Activated CD4-positive, alpha-beta memory T cell treated with anti-CD3 and anti-CD28 coated beads, Interleukin-2, amount 10 ng/mL, durations not matched to agents 7 days and 5 days (primary cell): ENCODE data around the gene DPP6. TPM values are rescaled to one million over a fixed set of nuclear protein-coding genes. Genes with fewer than 3 reads are reported as not detected.

Experiments used
- CTCF ChIA-PET: fragments of 350-600 bp; sonication (Branson Sonifier 250); formaldehyde crosslinking; loops from one replicate; lab custom pipeline; 2021; ENCODE audit warnings: antibody characterized with exemption, inconsistent platforms; lab: Charles Lee
- POLR2A ChIA-PET: fragments of 350-600 bp; sonication (Branson Sonifier 250); formaldehyde crosslinking; loops from one replicate; lab custom pipeline; 2021; ENCODE audit warnings: antibody characterized with exemption; lab: Charles Lee
- DNase-seq: peaks from one replicate; pipeline ENCODE4 v3.0.0-alpha.2; 2020
- H3K27ac Mint-ChIP-seq: one replicate; pipeline ENCODE4 v1.8.0; 2021; ENCODE audit warnings: mild to moderate bottlenecking, mixed read lengths
- H3K27me3 Mint-ChIP-seq: one replicate; pipeline ENCODE4 v1.8.0; 2021; ENCODE audit warnings: mixed read lengths
- H3K36me3 Mint-ChIP-seq: one replicate; pipeline ENCODE4 v1.8.0; 2021; ENCODE audit warnings: low read depth, mixed read lengths
- H3K4me1 Mint-ChIP-seq: one replicate; pipeline ENCODE4 v1.8.0; 2021; ENCODE audit warnings: mixed read lengths
- H3K4me3 Mint-ChIP-seq: one replicate; pipeline ENCODE4 v1.8.0; 2021; ENCODE audit warnings: mild to moderate bottlenecking, mixed read lengths
- H3K9me3 Mint-ChIP-seq: one replicate; pipeline ENCODE4 v1.8.0; 2021; ENCODE audit warnings: mixed read lengths
- total RNA-seq, 2 experiments: library from RNA; stranded (reverse); gene quantifications; one replicate each; pipeline ENCODE4 v1.2.3, GENCODE V29; 2021

The DPP6 gene
- total RNA-seq, 2 experiments from 2014 or later: not detected

DNA sequence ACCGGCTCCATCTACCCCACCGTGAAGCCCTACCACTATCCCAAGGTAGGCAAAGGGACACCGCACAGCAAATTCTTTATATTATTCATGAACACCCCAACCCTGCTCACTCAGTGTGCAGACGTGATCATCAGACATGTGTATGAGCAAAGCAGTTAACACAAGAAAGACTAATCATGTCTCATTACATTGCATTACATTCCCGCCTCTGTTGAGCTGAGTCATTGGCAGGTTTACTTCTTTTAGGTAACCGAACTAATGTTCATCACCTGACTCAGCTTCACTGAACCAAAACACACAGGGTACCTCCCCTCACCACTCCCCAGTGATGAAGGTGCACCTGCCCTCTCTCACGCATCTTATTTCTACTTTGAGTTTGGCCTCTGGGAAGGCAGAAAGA, 717.3 kb downstream of the DPP6 start:
- Mint-ChIP-seq H3K4me3 (no peak overlapping the region), H3K9me3 (no peaks in the 10 kb centered on the region), H3K27me3 (no peaks in the 10 kb centered on the region), H3K4me1 (no peaks in the 10 kb centered on the region), H3K36me3 (no peaks in the 10 kb centered on the region), H3K27ac (no peak overlapping the region)
- DNase-seq: no peak
- CTCF ChIA-PET: no interaction called here
- POLR2A ChIA-PET: no interaction called here

DNA sequence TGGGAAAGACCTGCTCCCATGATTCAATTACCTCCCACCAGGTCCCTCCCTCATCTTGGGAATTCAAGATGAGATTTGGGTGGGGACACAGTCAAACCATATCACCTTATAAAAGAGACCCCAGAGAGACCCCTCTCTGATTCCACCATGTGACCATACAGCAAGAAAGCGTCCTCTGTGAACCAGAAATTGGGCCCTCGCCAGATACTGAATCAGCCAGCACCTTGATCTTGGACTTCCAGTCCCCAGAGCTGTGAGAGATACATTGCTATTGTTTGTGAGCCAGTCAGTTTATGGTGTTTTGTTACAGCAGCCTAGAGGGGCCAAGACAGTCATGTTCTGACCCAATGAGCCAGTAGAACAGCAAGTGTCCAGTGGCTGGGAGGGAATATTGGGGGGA, 718.2 kb downstream of the DPP6 start:
- Mint-ChIP-seq H3K27ac (no peak overlapping the region), H3K4me1 (no peaks in the 10 kb centered on the region), H3K9me3 (no peaks in the 10 kb centered on the region), H3K27me3 (no peaks in the 10 kb centered on the region), H3K36me3 (no peaks in the 10 kb centered on the region), H3K4me3 (no peak overlapping the region)
- POLR2A ChIA-PET: no interaction called here
- no peak for DNase-seq
- CTCF ChIA-PET: no interaction called here

DNA sequence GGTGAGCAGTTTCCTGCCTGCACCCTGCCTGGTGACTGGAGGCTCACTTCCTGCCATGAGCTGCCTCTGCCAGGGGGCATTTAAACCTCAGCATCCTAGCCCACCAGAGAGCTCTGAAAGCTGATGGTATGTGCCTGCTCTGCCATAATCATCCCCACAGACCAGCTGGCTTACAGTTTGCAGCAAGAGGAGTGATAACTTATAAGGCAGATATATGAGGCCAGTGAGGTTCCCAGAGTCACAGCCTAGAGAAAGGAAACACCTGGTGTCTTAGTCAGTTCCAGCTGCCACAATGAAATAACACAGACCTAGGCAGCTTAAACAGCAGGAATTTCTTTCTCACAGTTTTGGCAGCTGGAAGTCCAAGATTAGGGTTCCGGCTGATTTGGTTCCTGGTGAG, 718.8 kb downstream of the DPP6 start:
- Mint-ChIP-seq H3K27me3 (no peaks in the 10 kb centered on the region), H3K4me3 (no peak overlapping the region), H3K9me3 (no peaks in the 10 kb centered on the region), H3K4me1 (peaks cover under 1% of the 10 kb centered on the region), H3K27ac (no peak overlapping the region), H3K36me3 (no peaks in the 10 kb centered on the region)
- no peak for DNase-seq
- CTCF ChIA-PET: no interaction called here
- POLR2A ChIA-PET: no interaction called here

DNA sequence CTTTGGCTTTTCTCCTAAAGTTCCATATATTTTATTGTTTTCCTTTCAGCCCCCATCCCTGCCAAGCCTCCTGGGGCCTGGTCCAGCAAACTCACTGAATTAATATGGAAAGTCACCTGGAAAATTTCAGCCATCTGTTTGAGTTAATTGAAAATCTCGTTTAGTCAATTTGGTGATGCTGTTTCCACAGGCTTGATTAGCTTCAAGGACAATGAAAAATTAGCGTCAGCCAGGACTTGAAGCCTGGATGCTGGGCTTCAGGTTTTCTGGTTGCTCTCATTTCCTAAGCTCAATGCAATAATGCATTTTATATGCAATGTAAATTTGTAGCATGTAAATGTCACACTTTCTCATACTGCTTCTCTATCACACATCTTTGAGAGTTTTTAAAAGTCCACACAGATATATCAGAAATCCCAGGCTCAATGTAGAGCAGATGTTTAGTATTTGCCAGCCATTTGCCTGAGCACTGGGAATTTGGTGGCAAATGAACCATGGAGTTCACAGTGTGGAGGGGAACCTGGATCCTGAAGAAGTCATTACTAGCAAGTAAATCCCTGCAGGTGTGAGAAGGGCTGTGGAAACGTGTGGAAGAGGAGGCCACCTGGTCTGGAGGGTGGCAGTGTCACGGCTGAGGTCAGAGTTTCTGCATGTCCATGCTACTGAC, 722.2 kb downstream of the DPP6 start:
- no peak for DNase-seq
- H3K27ac Mint-ChIP-seq: no peak overlapping the region
- H3K36me3 Mint-ChIP-seq: no peaks in the 10 kb centered on the region
- POLR2A ChIA-PET: no interaction called here
- H3K9me3 Mint-ChIP-seq: peaks cover 13% of the 10 kb centered on the region
- no peak overlapping the region for H3K4me3 Mint-ChIP-seq
- peaks cover 8% of the 10 kb centered on the region for H3K4me1 Mint-ChIP-seq
- CTCF ChIA-PET: no interaction called here
- H3K27me3 Mint-ChIP-seq: no peaks in the 10 kb centered on the region

DNA sequence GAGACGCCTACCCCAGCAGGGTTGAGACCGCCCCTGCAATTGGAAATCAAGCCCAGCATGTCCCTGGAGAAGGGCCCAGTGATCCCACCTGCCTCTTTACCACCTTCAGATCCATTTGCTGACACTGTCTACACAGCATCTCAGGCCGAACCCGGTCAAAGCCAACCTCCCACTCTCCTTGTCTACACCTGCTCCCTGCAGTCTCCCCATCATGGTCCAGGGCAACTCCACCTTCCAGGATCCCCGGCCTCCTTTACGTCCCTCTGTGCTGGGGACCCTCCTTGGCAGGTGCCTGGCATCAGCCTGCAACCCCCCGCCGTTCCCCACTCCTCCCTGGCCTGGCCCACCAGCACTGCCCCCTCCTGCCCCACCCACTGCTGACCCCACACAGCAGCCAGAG, 723.5 kb downstream of the DPP6 start:
- POLR2A ChIA-PET: no interaction called here
- no peak for DNase-seq
- H3K4me3 Mint-ChIP-seq: no peak overlapping the region
- peaks cover 15% of the 10 kb centered on the region for H3K9me3 Mint-ChIP-seq
- H3K27ac Mint-ChIP-seq: no peak overlapping the region
- no peaks in the 10 kb centered on the region for H3K36me3 Mint-ChIP-seq
- CTCF ChIA-PET: no interaction called here
- H3K27me3 Mint-ChIP-seq: no peaks in the 10 kb centered on the region
- H3K4me1 Mint-ChIP-seq: peaks cover 8% of the 10 kb centered on the region

DNA sequence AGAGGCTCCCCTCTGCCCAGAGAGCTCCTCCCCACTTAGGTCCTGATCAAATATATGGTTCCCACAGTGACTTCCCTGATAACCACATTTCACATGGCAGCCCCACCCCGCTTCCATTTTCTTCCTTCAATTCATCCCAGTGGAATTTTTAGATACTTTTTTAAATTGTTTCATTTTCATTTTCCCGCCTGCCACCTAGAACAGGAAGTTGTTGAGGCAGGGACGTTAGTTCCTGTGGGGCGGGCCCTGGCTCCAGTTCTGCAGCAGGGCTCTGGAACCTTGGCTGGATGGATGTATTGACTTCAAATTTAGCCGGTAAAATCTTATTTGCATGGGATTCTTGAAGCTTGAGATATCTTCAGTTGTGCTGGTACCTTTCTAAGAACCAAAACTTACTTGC, 724.2 kb downstream of the DPP6 start:
- Mint-ChIP-seq H3K27me3 (no peaks in the 10 kb centered on the region), H3K9me3 (peaks cover 19% of the 10 kb centered on the region), H3K27ac (no peak overlapping the region), H3K36me3 (no peaks in the 10 kb centered on the region), H3K4me3 (no peak overlapping the region), H3K4me1 (peaks cover 8% of the 10 kb centered on the region)
- DNase-seq: no peak
- POLR2A ChIA-PET: no interaction called here
- CTCF ChIA-PET: no interaction called here

DNA sequence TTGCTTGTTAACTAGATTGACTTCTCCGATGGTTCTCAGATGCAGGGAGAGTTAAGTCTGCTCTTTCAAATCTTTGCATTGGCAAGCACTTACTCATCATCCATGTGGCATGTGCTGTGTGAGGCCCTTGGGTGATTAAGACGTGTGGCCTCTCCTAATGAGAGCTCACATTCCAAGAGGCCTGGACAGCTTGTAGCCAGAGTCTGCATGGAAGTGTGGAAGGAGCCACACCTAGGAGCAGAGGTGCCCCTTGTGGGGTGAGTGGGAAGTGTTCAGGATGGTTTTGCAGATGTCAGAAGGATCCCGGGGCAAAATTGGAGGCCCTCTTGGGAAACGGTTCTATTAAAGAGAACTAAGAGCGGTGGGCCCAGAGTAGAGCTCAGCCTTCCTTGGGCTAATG, 724.8 kb downstream of the DPP6 start:
- H3K4me3 Mint-ChIP-seq: no peak overlapping the region
- POLR2A ChIA-PET: no interaction called here

DNA sequence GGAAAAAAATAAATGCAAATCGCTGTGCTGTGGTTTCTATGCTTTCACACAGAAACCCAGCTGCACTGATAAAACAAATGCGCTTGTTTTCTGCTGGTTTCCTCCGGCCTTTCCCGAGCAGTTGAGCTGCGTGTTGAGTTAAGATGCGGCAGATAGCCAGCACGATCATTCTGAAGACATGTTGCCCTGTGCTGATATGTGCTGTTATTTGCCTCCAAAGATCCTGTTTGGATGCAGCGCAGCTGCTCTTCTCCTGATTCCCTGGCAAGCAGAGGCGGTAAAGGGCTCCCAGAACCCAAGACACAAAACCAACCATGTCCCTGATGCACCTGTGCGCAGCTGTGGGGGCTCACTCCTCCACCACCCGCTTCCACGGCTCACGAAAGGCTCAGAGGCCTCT, 725.3 kb downstream of the DPP6 start:
- Mint-ChIP-seq H3K27me3 (no peaks in the 10 kb centered on the region), H3K4me3 (no peak overlapping the region), H3K36me3 (no peaks in the 10 kb centered on the region), H3K4me1 (peaks cover 8% of the 10 kb centered on the region), H3K9me3 (peaks cover 19% of the 10 kb centered on the region), H3K27ac (no peak overlapping the region)
- no peak for DNase-seq
- CTCF ChIA-PET: no interaction called here
- POLR2A ChIA-PET: no interaction called here

More for the DNA sequence above, 724.8 kb downstream of the DPP6 start:
- H3K36me3 Mint-ChIP-seq: no peaks in the 10 kb centered on the region
- H3K27me3 Mint-ChIP-seq: no peaks in the 10 kb centered on the region
- no peak overlapping the region for H3K27ac Mint-ChIP-seq
- H3K4me1 Mint-ChIP-seq: peaks cover 8% of the 10 kb centered on the region
- CTCF ChIA-PET: no interaction called here
- no peak for DNase-seq
- H3K9me3 Mint-ChIP-seq: peaks cover 19% of the 10 kb centered on the region

DNA sequence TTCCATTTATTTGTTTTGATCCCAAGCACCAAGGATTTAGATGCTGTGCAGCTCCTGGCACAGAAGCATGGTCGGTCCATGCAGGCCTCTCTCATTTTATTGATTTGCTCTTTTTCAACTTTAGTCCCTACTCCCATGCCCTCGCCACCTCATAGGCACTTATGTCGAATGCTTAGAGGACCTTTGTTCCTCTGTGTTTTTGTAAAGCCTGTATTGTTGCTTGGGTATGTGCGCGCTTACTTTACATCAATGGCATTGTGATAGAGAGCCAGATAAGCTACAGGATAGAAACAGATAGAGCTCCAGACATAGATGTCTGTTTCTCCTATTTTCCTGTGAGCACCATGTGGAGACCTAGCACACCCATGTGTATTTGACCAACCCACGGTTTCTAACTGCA, 725.7 kb downstream of the DPP6 start:
- Mint-ChIP-seq H3K36me3 (no peaks in the 10 kb centered on the region), H3K27ac (no peak overlapping the region), H3K4me1 (peaks cover 8% of the 10 kb centered on the region), H3K4me3 (no peak overlapping the region), H3K9me3 (peaks cover 19% of the 10 kb centered on the region), H3K27me3 (no peaks in the 10 kb centered on the region)
- CTCF ChIA-PET: no interaction called here
- no peak for DNase-seq
- POLR2A ChIA-PET: no interaction called here

DNA sequence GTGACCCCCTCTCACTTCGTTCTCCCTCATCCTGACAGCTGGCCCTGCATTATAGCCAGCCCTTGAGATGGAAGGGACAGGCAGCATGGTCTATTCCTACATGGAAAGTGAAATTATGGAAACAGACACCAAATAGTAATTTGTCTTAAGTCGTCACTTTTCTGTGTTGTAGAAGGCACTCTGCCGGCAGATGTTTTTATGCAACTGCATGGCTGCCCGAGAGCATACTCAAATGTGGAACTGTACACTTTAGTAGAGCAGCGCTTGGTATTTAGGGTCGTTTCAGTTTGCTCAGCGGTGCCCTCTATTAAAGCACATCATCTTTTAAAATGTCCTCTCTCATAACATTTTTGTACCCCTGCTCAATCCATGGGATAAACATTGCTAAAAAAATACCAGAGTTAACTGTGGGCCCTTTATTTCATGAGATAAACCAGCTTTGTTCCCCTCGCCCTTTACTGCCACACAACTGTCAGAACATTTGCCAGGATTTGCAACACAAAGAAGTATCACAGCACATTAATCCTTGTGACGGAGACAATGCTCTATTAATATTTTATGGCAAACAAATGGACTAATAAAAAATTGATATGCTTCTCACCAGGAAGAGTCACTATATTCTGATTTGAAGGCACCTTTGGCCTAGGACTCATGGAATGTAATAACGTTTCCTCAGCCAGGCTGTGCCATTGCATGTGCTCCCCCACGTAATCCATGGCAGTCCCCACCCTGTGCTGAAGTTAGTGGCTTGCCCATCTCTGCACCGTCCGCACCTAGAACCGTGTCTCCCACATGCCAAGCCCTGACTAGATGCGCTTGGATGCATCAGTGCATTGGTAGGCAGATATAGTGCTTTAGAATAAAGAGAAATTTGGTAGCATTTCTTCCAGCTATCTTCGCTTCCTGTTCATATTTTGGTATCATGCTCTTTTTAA, 729.4 kb downstream of the DPP6 start:
- CTCF ChIA-PET: no interaction called here
- POLR2A ChIA-PET: no interaction called here
- Mint-ChIP-seq H3K36me3 (no peaks in the 10 kb centered on the region), H3K4me1 (peaks cover 1% of the 10 kb centered on the region), H3K4me3 (no peak overlapping the region), H3K27me3 (no peaks in the 10 kb centered on the region), H3K9me3 (peaks cover 18% of the 10 kb centered on the region), H3K27ac (no peak overlapping the region)
- no peak for DNase-seq

DNA sequence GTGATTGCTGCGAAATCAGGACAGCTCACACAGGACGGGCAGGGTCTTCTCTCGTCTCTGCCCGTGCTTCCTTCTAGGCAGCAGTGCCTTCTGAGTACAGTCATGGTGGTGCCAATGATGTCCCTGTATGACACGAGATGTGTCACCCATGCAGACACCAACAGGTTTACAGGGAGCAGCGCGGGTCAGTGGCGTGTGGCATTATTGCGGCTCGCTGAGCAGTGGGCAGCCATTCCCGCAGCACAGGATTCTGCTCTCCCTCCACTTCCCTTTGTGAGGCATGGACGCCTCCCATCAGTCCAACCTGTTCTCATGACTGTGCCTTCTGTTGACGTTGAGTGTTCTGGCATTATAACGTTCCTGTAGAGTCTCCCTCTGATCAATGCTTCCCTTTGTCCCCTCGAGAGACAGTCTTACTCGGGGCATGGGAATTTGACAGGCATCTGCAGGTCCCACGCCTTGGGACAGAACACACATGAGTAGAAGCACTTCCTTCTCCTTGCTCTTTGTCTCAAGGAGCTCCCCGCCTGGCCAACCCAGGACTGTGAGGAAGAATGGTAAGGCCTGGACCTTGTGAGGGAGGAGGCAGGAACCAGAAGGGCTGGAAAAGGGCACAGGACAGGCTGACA, 731.2 kb downstream of the DPP6 start:
- Mint-ChIP-seq H3K4me1 (no peaks in the 10 kb centered on the region), H3K27me3 (no peaks in the 10 kb centered on the region), H3K4me3 (no peak overlapping the region), H3K27ac (no peak overlapping the region), H3K36me3 (no peaks in the 10 kb centered on the region), H3K9me3 (peaks cover 11% of the 10 kb centered on the region)
- ChIA-PET CTCF (no interaction called here), POLR2A (no interaction called here)
- no peak for DNase-seq

DNA sequence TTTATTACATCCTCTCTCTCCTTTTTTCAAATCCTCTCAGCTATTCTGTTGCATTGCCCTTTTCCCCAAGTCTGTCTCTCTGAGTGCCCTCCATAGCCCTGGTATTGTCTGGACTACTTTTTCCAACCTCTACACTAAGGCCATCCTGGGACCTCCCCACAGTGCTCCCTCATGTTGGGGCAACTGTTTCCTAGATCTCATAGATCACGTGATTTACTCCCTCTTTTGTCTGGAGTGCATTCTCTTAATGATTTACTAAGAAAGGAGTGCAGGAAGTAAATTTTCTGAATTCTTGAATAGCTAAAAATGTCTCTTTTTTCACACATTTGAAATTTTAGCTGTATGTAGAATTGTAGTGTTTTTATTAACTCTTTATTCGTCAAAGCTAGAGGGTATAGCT, 733.7 kb downstream of the DPP6 start:
- ChIA-PET POLR2A (no interaction called here), CTCF (no interaction called here)
- DNase-seq: no peak
- H3K27ac Mint-ChIP-seq: no peak overlapping the region
- H3K9me3 Mint-ChIP-seq: peaks cover 3% of the 10 kb centered on the region
- no peaks in the 10 kb centered on the region for H3K36me3 Mint-ChIP-seq
- H3K4me3 Mint-ChIP-seq: no peak overlapping the region
- H3K4me1 Mint-ChIP-seq: no peaks in the 10 kb centered on the region
- H3K27me3 Mint-ChIP-seq: no peaks in the 10 kb centered on the region

DNA sequence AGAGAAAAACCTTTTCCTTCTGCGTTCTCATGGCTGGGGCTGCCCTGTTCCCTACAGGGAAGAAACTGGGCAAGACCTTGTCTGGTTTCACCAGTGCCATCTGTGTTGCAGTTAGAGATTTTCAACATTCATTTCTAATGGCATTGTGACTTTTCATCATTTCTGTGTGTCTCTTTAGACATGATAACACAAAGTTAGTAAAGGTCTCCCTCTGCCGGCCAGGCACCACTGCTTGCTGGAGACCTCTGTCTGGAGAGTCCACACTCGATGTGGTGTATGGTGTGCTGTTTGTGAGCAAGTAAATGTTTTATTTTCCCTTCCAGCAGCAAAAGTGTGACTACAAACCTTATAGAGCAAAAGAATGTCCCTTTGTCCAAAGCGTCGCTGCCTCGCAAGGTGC, 737.2 kb downstream of the DPP6 start:
- H3K4me3 Mint-ChIP-seq: no peak overlapping the region
- ChIA-PET CTCF (no interaction called here), POLR2A (no interaction called here)
- no peaks in the 10 kb centered on the region for H3K4me1 Mint-ChIP-seq
- H3K9me3 Mint-ChIP-seq: peaks cover 2% of the 10 kb centered on the region
- no peaks in the 10 kb centered on the region for H3K36me3 Mint-ChIP-seq
- no peak for DNase-seq
- H3K27me3 Mint-ChIP-seq: no peaks in the 10 kb centered on the region
- H3K27ac Mint-ChIP-seq: no peak overlapping the region
